HG03469 (cell line): Measurements from ENCODE around the gene KCP.
"Not testable (repeated sequence)": the region's sequence is repeated elsewhere in the genome, so short reads cannot be mapped to it uniquely, and the experiment has no call there.

Experiments
- ATAC-seq: cut with Tn5 transposase; IDR thresholded peaks from one replicate; pipeline ENCODE4 v1.9.1; 2021; ENCODE audit warnings: mild to moderate bottlenecking, moderate library complexity, moderate number of reproducible peaks; ENCODE audit not compliant: unreplicated experiment

Gene KCP

DNA sequence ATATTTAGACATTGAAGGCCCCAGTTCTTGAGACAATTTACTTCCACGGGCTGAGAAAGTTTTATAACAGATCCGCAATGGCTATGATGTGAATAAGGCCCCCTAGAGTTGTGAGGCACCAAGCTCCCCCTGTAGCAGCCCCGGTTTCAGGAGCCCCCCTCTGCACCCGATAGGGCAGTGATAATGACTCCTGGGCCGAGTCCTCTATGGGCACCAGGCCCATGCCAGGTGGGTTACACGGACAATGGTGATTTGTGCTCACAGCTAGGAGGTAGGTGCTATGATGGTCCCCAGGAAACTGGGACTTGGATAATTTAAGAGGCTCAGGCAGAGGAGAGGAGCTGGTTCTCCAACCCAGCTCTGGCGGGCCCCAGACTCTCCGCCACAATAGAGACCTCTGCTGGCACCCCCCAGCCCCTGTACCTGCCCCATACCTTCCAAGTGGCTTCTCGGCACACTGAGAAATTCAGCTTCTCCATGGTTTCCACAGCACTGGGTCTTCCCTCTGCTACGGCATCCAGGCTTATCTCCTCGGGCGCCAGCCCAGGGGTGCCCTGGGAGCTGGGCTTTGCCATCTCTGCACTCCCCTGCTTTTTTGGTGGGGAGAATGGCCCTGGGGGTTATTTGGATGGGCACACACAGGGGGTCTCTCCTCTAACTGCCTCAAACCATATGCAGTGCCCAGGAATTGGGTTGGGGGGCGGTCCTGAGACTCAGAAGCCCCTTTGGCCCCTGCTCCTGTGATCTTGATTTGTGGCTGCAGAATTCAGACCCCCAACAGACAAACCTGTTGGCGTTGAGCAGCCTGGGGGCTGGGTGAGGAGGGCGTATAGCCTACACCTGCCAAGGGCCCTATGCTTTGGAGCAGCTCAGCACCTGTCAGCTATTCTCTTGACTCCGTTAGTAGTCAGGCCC, 12.2 kb upstream of the KCP start:
- no peak for ATAC-seq

DNA sequence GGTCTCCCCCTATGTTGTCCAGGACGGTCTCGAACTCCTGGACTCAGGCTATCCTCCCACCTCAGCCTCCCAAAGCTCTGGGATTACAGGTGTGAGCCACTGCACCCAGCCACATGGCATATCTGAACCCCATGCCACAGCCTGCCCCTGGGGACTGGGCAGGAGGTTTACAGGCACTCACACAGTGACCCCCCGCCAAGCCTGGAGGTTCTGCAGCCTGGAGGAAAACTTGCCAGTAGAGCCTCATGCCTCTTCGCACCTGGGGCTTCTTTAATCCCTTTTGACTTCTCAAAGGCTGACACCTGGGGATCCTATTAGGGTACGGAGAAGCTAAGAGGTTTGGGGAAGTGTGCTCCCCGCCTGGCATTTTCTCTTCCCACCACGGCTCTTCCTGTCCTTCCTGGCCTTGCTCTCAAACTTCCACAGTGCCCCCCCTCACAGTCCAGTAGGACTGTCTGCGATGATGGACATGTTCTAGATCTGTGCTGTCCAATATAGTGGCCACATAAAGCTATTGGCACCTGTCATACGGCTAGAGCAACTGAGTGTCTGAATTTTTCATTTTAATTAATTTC, 11.4 kb upstream of the KCP start:
- no peak for ATAC-seq

DNA sequence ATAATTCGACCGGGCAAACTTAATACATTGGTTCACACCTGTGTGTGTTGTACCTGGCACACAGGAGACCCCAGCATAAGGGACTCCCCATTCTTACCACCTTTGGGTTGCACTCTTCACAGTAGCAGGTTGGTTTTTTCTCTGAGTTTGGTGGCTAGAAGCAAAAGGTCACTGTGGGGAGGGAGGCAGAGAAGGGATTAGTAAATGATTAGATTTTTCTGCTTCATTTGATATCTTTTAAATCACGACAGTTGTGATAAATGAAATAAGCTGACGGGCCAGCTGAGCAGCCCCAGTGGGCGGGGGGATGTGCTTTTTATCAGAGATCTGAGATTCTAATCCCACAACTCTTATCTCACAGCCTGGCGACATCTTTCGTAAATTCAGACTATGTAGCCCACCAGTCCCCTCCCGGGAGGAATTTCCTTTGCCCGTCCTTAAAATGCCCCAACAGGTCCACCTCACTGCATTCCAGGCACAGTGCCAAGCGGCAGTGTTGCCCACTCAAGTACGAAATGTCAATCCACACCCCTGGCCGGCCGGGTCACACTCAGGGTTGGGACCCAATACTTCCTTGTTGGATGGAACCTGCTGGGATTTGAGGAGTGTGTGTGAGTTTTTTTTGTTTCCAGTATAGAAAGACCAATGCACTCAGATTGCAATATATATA, 10.5 kb upstream of the KCP start:
- ATAC-seq: no peak

DNA sequence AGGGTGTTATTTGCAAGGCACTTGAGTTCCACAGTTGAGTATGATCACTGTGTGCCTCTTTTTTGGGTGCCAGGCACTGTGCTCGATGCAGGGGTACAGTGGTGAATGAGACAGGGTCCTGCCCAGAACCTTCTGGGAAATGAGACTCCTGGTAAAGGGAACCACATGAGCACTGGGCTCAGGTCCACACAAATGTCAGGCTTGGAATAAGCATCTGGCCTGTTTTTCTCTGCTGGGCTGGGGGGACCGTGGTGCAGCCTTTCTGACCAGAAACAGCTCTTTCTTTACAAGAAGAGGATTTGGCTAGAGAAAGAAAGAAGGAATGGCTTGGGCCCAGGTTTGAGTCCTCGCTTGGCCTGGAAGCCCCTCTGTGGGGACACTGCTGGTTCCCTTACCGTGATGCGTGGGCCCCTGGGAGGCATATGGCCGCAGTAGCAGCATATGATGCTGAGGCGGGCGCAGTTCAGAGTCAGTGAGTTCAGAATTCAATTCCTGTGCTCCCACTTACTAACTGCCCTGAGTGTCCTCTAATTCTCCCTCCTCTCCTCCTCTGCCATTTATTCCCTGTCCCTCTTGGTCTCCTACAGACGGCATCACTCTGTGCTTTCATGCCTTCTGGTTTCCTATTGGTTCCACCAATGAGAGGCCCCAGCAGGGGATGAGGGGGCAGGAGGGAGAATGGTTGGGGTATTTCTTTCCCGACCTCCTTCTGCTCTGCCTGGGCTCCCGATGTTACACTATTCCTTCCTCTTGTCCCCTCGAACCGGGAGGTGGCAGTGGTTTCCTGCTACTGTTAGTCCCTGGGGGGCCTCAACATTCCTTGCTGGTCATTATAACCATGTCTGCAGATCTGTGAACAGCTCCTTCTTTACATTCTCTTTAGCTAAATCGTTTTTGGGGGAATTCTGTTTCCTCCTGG, 9.6 kb upstream of the KCP start:
- no peak for ATAC-seq

DNA sequence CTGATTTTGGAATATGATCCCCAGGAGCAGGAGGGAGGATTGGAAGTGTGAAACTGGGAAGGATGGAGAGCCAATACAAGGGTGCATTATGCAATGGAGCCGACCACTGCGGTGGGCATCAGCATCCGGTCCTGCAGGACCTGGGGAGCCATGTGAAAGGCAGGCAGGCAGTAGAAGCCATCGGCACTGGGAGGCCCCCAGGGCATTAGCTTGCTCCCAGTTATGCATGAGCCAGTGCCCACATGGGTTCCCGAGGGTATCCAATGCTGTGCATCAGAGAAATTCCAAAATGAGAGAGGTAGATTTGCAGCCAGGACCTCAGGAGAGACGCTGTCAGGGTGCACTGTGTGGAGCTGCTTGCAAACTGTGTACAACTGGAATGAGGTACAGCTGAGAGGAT, 8.7 kb upstream of the KCP start:
- ATAC-seq: no peak

DNA sequence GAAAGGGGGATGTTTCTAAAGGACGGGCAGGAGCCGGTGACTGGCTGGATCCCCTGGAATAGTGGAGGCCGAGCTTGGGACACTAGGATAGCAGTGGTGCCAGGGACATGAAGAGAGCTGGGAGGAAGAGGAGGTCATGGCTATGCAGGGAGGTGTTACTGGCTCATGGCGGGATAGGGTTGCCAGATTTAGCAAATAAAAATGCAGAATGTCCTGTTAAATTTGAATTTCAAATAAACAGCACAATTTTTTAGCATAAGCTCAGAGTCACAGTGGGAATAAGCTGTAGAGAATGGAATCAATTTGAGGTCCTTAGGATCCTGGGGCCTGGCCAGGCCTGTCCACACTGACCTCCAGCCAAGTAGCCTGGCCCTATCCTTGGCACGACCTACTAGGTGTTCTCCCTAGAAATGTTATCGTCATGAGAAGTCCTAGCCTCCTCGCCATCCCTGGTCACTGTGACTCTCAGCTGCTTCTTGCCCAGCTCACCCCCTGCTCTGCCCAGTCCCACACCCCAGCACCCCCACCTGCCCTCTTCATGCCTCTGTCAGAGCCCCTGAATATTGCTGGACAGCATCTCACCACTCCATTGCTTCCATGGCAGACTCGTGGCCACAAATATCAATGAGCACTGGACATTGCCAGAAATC, 7.6 kb upstream of the KCP start:
- no peak for ATAC-seq

DNA sequence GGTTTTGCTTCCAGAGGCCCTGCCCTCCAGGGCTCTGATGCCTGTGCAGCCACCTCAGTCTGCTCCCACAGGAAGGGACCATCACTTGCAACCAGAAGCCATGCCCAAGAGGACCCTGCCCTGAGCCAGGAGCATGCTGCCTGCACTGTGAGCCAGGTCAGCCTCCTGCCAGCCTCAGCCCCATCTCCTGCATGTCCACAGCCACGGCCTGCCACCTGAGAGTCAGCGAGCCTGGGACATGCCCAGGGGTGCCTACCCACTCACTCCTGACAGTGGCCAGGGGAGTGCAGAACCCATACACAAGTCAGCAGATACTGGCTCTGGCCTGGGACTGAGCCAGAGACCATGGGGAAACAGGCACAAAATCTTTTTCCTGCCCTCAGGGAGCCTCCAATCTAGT, 6.6 kb upstream of the KCP start:
- no peak for ATAC-seq

DNA sequence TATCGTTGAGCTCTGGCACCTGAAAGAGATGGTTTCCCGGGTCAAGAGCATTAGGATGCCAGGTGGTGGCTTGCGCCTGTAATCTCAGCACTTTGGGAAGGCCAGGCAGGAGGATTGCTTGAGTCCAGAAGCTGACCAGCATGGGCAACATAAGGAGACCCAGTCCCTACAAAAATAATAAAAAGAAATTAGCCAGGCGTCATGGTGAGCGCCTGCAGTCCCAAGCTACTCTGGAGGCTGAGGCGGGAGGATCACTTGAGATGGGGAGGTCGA, 6.1 kb upstream of the KCP start:
- ATAC-seq: no peak

DNA sequence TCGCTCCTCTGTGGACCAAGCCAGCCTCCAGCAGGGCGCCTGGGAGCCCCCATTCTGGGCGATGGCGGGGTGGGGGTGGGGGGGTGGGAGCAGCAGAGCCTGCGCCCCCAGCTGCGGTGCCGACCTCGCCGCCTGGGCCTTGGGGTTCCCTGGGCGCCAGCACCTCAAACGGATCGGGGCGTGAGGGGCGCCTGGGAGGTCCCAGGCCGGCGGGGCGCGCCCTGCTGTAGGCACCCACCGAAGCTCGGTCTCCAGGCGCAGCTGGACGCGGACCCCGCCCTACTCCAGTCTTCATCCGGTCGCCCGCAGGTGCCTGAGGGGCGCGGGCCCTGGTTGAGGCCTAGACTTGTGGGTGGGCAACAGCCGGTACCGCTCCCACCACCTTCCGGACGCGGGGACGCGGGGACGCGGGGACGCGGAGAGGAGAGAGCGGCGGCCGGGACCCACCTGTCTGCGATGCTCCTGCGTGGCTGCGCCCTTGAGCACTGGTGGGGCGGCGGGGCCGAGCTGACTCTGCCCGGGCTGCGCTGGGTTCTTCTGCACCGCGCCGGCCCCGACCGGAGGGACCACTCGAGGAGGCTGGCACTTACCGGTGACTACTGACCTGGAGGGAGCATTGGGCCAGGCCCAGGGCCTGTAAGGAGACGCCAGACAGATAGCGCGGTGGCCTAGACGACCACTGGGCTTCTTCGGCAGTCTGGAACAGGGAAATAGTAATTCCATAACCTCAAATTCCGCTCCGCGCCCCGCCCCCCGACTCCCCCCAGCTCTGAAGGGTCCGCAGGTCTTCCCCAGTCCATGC, 5.5 kb upstream of the KCP start:
- ATAC-seq: no peak

DNA sequence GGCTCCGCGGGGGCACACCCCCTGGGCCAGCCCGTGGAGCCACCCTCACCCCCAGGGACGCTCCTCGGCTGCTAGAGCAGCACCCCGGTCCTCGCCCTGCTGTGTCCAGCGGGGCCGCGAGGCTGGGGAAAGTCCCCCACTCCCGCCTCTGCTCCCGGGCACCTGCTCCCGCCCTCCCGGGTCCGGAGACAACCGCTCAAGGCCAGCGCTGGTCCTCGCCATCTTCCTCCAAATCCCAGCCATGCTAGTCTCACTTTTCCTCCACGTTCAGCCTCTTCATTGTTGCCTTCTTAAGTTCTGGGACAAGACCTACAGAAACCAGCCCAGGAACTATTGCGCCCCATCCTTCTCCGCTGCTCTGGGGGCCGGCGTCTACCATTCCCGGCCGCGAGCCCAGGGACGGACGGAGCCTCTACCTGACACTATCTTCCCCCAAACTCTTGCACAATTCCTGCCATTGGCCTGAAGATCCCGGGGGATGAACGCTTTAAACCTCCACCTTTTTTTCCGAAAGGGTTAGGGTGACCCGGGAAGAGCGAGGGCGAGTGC, 4.8 kb upstream of the KCP start:
- no peak for ATAC-seq

DNA sequence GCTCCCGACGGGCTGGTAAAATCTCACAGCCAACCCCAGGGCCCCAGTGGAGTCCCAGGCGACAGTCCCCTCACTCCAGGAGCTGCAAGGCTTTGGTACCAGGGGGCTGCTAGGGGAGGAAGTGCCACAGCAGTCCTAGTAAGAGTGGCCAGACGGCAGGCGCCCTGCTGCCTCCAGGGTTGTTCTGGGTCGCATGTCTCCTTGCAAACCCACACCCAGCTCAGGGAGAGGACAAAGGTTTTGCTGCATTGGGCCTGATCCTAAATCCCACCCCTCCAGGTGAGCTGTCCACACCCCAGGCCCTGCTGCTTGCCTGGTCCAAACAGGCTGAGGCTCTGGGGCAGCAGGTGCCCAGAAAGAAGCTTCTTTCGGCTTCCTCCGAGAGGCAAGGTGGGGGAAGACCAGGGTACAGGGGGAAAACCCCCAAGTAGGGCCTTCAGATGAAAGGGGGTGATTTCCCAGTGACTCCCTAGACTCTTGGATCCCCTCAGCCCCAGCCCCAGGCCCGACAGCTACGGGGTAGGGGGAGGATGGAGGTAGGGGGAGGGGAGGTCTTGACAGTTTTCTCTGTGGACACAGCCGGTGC, 4.2 kb upstream of the KCP start:
- no peak for ATAC-seq

DNA sequence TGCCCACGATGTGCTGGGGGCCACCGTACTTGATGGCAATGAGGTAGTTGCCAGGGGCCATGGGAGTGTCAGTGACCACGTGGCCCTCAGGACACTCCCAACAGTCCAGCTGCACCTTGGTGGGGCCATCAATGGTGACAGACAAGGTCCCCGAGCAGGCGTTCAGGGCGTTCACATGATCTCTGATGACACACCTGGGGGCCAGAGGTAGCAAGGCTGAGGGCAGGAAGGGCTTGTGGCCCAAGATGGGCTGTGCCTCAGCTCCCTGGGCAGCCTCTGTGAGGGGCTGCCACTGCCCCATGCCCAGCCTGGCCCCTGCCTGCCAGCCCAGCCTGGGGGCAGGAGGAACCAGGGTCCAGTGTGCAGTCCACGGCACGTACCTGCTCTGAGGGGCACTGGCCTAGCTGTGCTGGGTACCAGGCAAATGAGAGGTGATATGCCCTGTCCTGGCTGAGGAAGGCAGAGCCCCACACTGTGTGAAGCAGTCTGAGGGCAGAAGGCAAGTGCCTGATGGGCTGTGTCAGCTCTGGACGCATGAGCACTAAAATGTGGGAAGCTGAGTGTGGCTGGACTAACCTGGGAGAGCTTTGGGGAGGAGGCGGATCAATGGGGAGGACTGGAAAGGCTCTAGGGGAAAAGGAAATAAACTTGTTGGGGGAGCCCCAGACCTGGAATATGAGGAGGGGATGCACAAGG, 3.5 kb upstream of the KCP start:
- ATAC-seq: no peak

DNA sequence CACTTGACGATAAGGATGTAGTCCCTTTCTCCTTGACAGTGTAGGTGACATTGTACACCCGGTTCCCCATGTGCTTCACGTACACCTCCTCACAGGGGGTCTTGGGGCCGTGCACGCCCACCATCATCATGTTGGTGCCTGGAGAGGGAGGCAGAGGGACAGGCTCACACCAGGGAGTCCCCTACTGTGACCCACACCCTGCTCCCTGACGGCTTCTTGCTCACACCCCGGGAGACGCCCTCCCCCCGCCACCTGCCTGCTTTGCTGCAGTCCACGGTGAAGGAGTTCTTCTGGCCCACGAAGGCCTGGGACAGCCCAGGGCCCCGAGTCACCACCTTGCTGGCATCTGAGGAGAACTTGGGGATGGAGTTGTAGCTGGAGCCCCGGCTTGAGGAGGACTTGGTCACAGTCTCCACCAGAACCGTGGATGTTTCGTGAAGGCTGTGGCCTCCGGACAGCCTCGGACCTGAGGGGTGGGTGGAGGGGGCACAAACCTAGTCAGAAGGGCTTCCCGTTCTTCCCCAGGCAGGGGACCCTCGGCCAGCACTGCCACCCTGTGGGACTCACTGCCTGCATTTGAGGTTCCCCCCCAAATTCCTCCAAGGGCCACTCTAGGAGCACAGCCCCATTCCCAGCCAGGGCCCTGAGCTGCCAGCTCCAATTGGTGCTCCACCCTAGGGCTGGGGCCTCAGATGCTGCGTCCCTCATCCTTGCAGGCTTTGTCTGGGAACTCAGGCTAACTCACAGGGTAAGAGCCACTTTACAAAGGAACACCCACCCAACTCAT, 2.4 kb upstream of the KCP start:
- ATAC-seq: not testable (repeated sequence)

DNA sequence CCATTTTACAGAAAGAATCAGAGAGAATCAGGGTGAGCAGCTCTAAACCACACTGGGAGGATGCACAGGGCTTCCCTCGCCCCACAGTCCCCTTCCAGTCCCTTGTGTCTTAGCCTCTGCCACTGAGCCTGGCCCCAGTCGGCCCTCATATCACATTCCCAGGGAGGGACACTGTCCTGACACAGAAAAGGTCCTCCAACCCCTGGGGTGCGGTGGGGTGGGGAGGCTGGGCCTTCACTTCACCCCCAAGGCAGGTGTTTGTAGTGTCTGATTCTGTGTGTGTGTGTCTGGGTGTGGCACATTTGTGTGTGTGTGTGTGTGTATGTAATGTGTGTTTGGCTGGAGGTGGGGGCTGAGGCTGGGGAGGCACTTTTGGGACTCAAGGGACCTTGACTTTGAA, 1.8 kb upstream of the KCP start:
- no peak for ATAC-seq

DNA sequence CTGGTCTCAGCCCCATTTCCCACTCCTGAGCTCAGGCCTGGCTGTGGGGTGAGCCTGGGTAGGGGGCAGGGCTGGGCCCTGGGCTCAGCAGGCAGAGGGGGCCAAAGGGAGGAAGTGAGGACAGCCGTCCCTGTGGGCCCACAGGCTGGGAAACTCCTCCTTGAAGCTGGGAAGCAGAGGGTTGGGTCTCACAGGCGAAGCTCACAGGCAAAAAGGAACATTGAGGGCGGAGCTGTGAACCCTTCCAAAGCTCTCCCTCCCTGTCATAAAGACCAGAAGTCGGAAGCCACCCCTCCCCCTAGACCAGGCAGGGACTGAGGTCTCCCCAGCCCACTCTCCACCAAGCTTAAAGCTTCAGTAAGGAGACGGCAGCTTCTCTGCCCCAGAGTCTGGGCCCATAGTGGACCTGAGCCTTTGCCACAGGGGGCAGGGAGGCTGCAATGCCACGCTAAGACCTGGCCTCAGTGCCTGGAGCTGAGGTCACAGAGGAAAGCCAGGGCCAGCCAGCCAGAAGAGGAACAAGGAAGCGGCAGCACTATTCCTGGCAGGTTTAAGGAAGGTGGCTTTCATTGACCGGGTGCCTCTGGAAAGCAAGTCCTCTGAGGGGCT, 1.0 kb upstream of the KCP start:
- ATAC-seq: no peak

DNA sequence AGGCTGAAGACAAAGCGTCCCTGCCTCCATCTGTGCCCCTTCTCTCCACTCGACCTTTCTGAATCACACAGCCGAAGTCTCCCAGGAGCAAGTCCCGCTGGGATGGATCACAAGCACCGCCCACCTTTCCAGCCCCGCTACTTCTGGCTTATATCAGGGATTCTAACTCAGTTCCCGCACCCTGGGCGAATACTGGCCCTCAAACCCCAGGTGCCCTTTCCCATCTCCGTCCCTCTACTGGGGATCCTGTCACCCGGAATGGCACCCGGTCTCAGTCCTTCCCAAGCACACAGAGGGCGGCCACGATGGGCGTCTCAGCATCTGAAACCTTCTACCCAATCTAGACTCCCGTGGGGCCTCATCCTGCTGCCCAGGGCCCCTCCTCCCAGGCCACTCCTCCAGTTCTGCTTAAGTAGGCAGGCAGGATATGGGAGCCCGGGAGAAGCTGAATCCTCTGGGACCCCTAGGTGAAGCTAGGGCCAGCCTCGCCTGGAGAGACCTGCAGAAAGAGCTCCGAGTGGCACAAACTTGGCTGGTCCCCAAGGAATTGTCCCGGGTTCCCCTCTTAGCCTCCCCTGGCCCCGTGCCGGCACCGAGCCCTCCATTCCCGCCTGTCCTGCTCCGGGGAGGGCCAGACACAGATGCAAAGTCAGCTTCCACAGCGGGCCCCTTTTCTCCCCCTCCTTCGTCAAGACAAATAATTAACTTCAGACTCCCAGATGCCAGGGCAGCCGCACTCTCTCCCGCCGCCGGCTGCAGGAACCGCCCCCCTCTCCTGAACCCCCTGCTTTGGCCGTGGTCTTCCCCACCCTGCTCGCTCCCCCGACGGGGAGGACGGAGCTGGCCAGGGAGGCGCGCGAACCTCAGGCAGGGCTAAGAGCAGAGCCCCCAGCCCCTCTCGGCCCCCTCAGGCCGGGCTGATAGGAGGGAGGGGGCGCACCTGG, 612 bp downstream of the KCP start:
- ATAC-seq: no peak
